GM12801 (cell line): ENCODE results near the gene MAG.

Experiments
- TF ChIP-seq, protein P1 (sequence below): IDR thresholded peaks from one replicate; pipeline ENCODE4 v1.5.1; 2011; ENCODE audit warnings: control low read depth; ENCODE audit not compliant: insufficient read length; ENCODE audit errors: extremely low read depth

Gene MAG

DNA sequence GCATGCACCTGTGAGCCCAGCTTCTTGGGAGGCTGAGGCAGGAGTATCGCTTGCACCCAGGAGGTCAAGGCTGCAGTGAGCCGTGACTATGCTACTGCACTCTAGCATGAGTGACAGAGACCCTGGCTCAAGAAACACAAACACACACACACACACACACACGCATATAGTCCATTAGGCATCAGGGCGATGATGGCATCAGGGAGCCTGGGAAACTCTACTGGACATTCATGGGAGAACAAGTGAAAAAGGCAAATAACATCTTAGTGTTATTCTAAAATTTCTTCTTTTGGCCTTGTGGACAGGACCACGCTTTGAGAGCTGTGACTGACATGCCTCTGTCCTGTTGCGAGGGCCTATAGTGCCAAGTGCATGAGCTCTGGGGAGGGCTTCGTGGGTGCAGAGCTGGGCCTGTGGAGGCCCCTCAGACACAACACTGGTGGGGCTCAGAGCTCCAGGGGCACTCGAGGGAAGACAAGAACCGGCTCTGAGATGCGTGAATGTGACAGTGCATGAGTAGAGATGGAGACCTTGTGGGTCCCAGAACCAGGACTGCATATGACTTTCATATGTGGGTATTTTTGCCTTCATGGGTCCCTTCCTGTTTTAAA is 31.2 kb upstream of the MAG start:
- TF ChIP-seq, protein P1, sequence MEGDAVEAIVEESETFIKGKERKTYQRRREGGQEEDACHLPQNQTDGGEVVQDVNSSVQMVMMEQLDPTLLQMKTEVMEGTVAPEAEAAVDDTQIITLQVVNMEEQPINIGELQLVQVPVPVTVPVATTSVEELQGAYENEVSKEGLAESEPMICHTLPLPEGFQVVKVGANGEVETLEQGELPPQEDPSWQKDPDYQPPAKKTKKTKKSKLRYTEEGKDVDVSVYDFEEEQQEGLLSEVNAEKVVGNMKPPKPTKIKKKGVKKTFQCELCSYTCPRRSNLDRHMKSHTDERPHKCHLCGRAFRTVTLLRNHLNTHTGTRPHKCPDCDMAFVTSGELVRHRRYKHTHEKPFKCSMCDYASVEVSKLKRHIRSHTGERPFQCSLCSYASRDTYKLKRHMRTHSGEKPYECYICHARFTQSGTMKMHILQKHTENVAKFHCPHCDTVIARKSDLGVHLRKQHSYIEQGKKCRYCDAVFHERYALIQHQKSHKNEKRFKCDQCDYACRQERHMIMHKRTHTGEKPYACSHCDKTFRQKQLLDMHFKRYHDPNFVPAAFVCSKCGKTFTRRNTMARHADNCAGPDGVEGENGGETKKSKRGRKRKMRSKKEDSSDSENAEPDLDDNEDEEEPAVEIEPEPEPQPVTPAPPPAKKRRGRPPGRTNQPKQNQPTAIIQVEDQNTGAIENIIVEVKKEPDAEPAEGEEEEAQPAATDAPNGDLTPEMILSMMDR, result no peak

DNA sequence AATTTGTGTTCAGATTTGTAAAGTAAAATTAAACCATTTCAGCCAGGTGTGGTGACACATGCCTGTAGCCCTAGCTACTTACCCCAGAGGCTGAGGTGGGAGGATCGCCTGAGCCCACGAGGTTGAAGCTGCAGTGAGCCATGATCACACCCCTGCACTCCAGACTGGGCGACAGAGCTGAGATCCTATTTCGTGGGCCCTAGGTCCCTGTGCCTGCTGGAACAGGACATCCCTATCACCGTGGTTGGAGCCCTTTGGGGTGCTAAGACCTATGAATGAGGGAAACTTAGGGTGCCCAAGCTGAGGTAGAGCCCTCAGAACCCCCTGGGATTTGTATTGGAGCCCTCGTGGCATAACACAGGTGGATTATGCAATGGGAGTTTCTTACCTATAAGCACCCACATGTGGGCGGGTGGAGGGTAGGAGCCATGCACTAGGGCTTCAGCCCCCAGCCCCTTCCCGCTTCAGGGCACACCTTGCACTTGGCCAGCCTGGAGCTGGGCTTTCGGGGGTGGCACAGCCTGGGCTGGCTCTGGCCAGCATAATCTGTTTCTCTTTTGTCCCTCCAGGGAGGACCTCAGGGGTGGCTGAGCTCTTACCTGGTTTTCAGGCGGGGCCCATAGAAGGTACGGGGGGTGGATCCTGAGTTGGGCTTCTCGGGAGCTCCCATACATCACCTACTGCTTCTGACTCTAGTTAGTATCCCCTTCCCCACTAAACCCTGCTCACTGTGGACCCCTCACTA is 30.4 kb upstream of the MAG start:
- TF ChIP-seq, protein P1, result no peak

DNA sequence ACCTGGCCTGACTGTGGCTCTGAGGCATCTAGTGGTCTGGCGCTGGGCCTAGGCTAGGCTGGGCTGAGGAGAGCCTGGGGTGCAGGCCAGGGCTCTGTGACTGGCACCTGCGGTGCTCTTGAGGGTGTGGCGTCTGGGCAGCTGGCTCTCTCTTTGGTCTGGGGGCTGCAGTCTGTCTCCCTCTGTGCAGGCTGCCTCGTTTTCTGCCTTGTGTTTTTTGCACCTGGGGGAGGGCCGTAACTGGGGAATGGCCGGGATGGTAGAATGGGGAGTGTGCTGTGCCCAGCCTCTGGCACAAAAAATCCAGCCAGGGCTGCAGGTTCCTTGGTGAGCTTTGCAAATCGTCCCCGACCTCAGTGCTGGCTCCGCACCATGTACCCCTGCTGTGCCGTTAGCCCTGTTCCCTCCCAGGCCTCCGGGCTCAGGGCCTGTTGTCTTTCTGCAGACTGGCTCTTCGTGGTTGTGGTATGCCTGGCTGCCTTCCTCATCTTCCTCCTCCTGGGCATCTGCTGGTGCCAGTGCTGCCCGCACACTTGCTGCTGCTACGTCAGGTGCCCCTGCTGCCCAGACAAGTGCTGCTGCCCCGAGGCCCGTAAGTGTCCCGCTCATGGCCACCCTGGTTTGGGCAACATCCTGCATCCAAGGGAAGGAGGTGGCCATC is 29.7 kb upstream of the MAG start:
- TF ChIP-seq, protein P1, result no peak

DNA sequence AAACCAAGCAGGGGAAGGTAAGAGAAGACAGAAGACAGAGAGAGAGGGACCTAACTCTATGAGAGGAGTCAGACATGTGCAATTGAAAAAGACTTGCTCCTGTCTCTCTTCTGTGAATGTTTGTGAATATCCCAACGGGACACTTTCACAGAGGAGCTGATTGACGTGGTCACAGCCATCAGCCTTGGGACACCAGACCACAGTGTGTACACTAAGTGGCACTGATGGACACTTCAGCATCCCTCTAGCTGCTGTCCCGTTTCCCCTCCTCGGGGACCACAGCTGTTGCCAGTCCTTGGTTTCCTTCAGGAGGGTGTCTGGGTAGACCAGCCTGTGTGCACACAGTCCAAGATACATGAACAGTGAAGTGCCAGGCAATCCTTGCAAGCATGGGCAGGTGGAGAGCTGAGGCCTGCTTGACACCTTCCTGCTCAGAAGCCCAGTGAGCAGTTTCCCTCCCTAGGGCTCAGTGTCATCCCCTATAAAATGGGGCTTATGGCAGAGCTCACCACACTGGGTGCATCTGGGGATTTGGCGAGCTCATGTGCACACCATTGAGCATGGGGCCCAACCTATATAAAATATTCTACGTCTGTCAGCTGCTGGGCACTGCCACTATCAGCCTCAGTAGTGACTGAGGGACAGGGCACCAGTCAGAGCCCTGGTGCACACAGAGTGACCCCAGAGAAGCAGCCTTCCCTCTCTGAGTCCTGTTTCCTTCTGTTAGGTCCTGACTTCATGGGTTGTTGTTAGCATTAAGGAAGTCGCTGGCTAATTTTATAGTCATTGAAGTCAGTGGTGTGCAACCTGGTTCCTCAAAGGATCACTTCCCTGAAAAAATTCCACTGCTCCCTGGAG is 27.5 kb upstream of the MAG start:
- TF ChIP-seq, protein P1, result no peak

DNA sequence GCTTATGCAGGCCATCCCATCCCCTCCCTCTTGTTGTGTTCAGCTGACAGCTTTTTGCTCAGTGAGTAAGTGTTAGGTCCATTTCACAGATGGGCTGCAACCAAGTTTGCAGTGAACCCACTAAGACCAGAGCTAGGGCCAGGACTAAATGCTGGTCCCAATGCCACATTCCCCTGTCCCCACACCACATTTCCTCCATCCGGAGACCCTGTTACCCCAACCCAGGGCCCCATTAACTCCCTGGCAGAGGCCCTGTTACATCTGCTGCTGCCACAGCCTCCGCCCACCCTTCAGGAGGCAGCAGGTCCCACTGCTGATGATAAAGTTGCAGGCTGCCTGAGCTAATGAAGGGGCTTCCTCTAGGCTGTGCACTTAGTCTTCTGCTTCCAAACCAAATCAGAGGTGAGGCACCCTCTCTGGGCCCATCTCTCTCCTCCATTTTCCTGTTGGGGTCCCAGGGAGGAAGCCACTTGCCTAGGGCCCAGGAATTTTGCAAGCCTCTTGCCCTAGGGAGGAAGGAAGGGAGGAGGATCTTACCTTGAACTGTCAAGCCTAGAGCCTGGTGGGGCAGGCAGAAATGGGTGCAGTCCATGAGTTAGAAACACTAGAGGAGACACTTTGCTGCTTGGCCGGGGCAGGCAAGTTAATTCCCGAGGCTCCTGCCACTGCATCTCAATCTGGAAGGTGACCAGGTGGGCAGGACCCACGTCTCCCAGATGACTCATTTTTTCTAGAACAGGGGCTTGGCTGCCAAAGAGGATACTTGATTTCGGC is 26.6 kb upstream of the MAG start:
- TF ChIP-seq, protein P1, result no peak

DNA sequence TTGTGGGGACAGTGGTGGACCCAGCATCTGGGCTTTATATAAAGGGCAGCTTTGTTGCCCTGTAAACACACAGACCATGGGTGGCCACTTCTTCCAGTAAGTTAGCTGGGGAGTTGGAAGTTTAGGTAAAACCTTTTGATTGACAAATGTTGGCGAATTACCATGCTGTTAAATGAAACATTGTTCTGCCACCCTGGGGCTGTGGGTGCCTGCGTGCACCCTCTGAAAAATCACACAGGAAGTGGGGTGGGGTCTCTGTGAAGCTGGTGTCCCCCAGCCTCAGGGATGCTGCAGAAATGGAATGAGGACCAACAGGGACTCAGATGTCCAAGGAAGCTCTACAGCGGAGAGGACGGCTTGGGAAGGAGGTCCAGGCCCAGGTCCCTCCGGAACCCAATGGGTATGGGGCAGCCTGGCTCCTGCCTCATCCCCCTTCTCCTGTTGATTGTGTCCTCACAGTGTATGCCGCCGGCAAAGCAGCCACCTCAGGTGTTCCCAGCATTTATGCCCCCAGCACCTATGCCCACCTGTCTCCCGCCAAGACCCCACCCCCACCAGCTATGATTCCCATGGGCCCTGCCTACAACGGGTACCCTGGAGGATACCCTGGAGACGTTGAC is 26.0 kb upstream of the MAG start:
- TF ChIP-seq, protein P1, result no peak
